ENCODE data around the gene OR6T1.
A peak's percentile ranks its signal among the peaks of the same experiment; 100 is the strongest.

The OR6T1 gene

GRCh38 chr11:123905826-123906225 is 37.8 kb downstream of the OR6T1 start:
- H3K4ac ChIP-seq (ENCODE audit: low read depth, low read length), result no peak overlapping the region
- no peak overlapping the region for H3K4me3 ChIP-seq (ENCODE audit: low read length)
- H2BK120ac ChIP-seq (ENCODE audit: low read depth, low read length), result no peak overlapping the region
- no peaks in the 10 kb centered on the region for H3K36me3 ChIP-seq (ENCODE audit: control insufficient read depth, insufficient read depth, low read length)
- H3K9ac ChIP-seq (ENCODE audit: low read length), result no peak overlapping the region
- H3K18ac ChIP-seq (ENCODE audit: low read length), result no peak overlapping the region
- no peak overlapping the region for H2BK5ac ChIP-seq (ENCODE audit: low read length)
- no CpG with 5 or more reads among the region's 3 CpGs for WGBS (ENCODE audit: extremely low coverage, insufficient coverage, low lambda C conversion rate)
- H2BK15ac ChIP-seq (replicated peaks; ENCODE audit: low read depth), result no peak overlapping the region
- no peaks in the 10 kb centered on the region for H3K79me2 ChIP-seq (ENCODE audit: control insufficient read depth, insufficient read depth, low read length)
- H3K27ac ChIP-seq (ENCODE audit: low read depth, low read length), result no peak overlapping the region
- H3K56ac ChIP-seq (ENCODE audit: low read length), result no peak overlapping the region
- H3K4me2 ChIP-seq (ENCODE audit: low read length), result no peak overlapping the region
- no peak overlapping the region for H3K23ac ChIP-seq (ENCODE audit: low read length)
- no peaks in the 10 kb centered on the region for H3K27me3 ChIP-seq (ENCODE audit: insufficient read depth, low read length, poor library complexity)
- H3K79me1 ChIP-seq (ENCODE audit: low read length), result no peaks in the 10 kb centered on the region
- no peak for DNase-seq
- no peak overlapping the region for H4K8ac ChIP-seq (ENCODE audit: low read depth, low read length)
- no peak overlapping the region for H4K5ac ChIP-seq (ENCODE audit: low read length)
- no peak overlapping the region for H2AK5ac ChIP-seq (ENCODE audit: low read length)
- peaks cover 2% of the 10 kb centered on the region for H3K4me1 ChIP-seq (ENCODE audit: control insufficient read depth, low read depth, low read length)

GRCh38 chr11:123904932-123905331 is 38.7 kb downstream of the OR6T1 start:
- Histone ChIP-seq H3K27me3 (ENCODE audit: insufficient read depth, low read length, poor library complexity) (no peaks in the 10 kb centered on the region), H3K79me2 (ENCODE audit: control insufficient read depth, insufficient read depth, low read length) (no peaks in the 10 kb centered on the region), H3K27ac (ENCODE audit: low read depth, low read length) (no peak overlapping the region), H3K4me1 (ENCODE audit: control insufficient read depth, low read depth, low read length) (peaks cover 2% of the 10 kb centered on the region), H4K8ac (ENCODE audit: low read depth, low read length) (no peak overlapping the region), H2AK5ac (ENCODE audit: low read length) (no peak overlapping the region), H3K4me2 (ENCODE audit: low read length) (no peak overlapping the region), H3K56ac (ENCODE audit: low read length) (no peak overlapping the region), H3K9ac (ENCODE audit: low read length) (no peak overlapping the region), H2BK120ac (ENCODE audit: low read depth, low read length) (no peak overlapping the region), H3K18ac (ENCODE audit: low read length) (no peak overlapping the region), H2BK15ac (replicated peaks; ENCODE audit: low read depth) (no peak overlapping the region), H4K5ac (ENCODE audit: low read length) (no peak overlapping the region), H3K79me1 (ENCODE audit: low read length) (no peaks in the 10 kb centered on the region), H3K4ac (ENCODE audit: low read depth, low read length) (no peak overlapping the region), H3K23ac (ENCODE audit: low read length) (no peak overlapping the region), H3K36me3 (ENCODE audit: control insufficient read depth, insufficient read depth, low read length) (no peaks in the 10 kb centered on the region), H3K4me3 (ENCODE audit: low read length) (no peak overlapping the region), H2BK5ac (ENCODE audit: low read length) (no peak overlapping the region)
- no peak for DNase-seq
- WGBS (ENCODE audit: extremely low coverage, insufficient coverage, low lambda C conversion rate), result no CpG with 5 or more reads among the region's 3 CpGs

- Histone ChIP-seq H3K79me2 (ENCODE audit: control insufficient read depth, insufficient read depth, low read length) (no peaks in the 10 kb centered on the region), H3K56ac (ENCODE audit: low read length) (no peak overlapping the region), H3K18ac (ENCODE audit: low read length) (no peak overlapping the region), H4K5ac (ENCODE audit: low read length) (no peak overlapping the region), H3K27me3 (ENCODE audit: insufficient read depth, low read length, poor library complexity) (no peaks in the 10 kb centered on the region), H2AK5ac (ENCODE audit: low read length) (no peak overlapping the region), H3K4ac (ENCODE audit: low read depth, low read length) (no peak overlapping the region), H3K36me3 (ENCODE audit: control insufficient read depth, insufficient read depth, low read length) (no peaks in the 10 kb centered on the region), H3K4me1 (ENCODE audit: control insufficient read depth, low read depth, low read length) (peaks cover 2% of the 10 kb centered on the region), H4K8ac (ENCODE audit: low read depth, low read length) (no peak overlapping the region), H3K27ac (ENCODE audit: low read depth, low read length) (no peak overlapping the region), H3K23ac (ENCODE audit: low read length) (no peak overlapping the region), H3K79me1 (ENCODE audit: low read length) (no peaks in the 10 kb centered on the region), H3K4me3 (ENCODE audit: low read length) (no peak overlapping the region), H3K4me2 (ENCODE audit: low read length) (no peak overlapping the region), H2BK120ac (ENCODE audit: low read depth, low read length) (no peak overlapping the region), H2BK5ac (ENCODE audit: low read length) (no peak overlapping the region), H3K9ac (ENCODE audit: low read length) (no peak overlapping the region), H2BK15ac (replicated peaks; ENCODE audit: low read depth) (peak overlapping the region; percentile 6)
- no CpG with 5 or more reads among the region's 2 CpGs for WGBS (ENCODE audit: extremely low coverage, insufficient coverage, low lambda C conversion rate)
- DNase-seq, result no peak
Measured at GRCh38 chr11:123903932-123904331, 39.7 kb downstream of the OR6T1 start.

GRCh38 chr11:123901867-123902266 is 41.8 kb downstream of the OR6T1 start, which contains the start of gene OR8D4:
TSS of gene OR8D4 (plus strand) at chr11:123902167. CDS start at chr11:123906432, 4,265 bp downstream.
- Histone ChIP-seq H3K4me2 (ENCODE audit: low read length) (no peak within 1 kb of the TSS), H3K4me1 (ENCODE audit: control insufficient read depth, low read depth, low read length) (peaks cover 2% of the 10 kb centered on the region), H3K4ac (ENCODE audit: low read depth, low read length) (no peak within 1 kb of the TSS), H3K79me1 (ENCODE audit: low read length) (no peaks in the 10 kb centered on the region), H3K79me2 (ENCODE audit: control insufficient read depth, insufficient read depth, low read length) (no peaks in the 10 kb centered on the region), H3K9ac (ENCODE audit: low read length) (no peak within 1 kb of the TSS), H3K56ac (ENCODE audit: low read length) (no peak within 1 kb of the TSS), H3K18ac (ENCODE audit: low read length) (no peak within 1 kb of the TSS), H2BK120ac (ENCODE audit: low read depth, low read length) (no peak within 1 kb of the TSS), H3K4me3 (ENCODE audit: low read length) (no peak within 1 kb of the TSS), H2AK5ac (ENCODE audit: low read length) (no peak within 1 kb of the TSS), H3K23ac (ENCODE audit: low read length) (no peak within 1 kb of the TSS), H3K27me3 (ENCODE audit: insufficient read depth, low read length, poor library complexity) (no peaks in the 10 kb centered on the region), H2BK5ac (ENCODE audit: low read length) (no peak within 1 kb of the TSS), H3K36me3 (ENCODE audit: control insufficient read depth, insufficient read depth, low read length) (no peaks in the 10 kb centered on the region), H3K27ac (ENCODE audit: low read depth, low read length) (no peak within 1 kb of the TSS), H4K5ac (ENCODE audit: low read length) (no peak within 1 kb of the TSS), H2BK15ac (replicated peaks; ENCODE audit: low read depth) (no peak within 1 kb of the TSS), H4K8ac (ENCODE audit: low read depth, low read length) (no peak within 1 kb of the TSS)
- no CpG with 5 or more reads among the region's 1 CpG for WGBS (ENCODE audit: extremely low coverage, insufficient coverage, low lambda C conversion rate)
- DNase-seq, result no peak

- H2BK120ac ChIP-seq (ENCODE audit: low read depth, low read length), result no peak overlapping the region
- DNase-seq, result no peak
- no peak overlapping the region for H3K18ac ChIP-seq (ENCODE audit: low read length)
- no peak overlapping the region for H3K4me3 ChIP-seq (ENCODE audit: low read length)
- no peak overlapping the region for H3K4ac ChIP-seq (ENCODE audit: low read depth, low read length)
- H2BK5ac ChIP-seq (ENCODE audit: low read length), result no peak overlapping the region
- H3K36me3 ChIP-seq (ENCODE audit: control insufficient read depth, insufficient read depth, low read length), result no peaks in the 10 kb centered on the region
- no peak overlapping the region for H2AK5ac ChIP-seq (ENCODE audit: low read length)
- H3K9ac ChIP-seq (ENCODE audit: low read length), result no peak overlapping the region
- no peaks in the 10 kb centered on the region for H3K79me1 ChIP-seq (ENCODE audit: low read length)
- no peak overlapping the region for H4K8ac ChIP-seq (ENCODE audit: low read depth, low read length)
- no peak overlapping the region for H3K4me2 ChIP-seq (ENCODE audit: low read length)
- peaks cover 2% of the 10 kb centered on the region for H3K4me1 ChIP-seq (ENCODE audit: control insufficient read depth, low read depth, low read length)
- no peak overlapping the region for H3K27ac ChIP-seq (ENCODE audit: low read depth, low read length)
- H3K27me3 ChIP-seq (ENCODE audit: insufficient read depth, low read length, poor library complexity), result no peaks in the 10 kb centered on the region
- no peak overlapping the region for H4K5ac ChIP-seq (ENCODE audit: low read length)
- H3K79me2 ChIP-seq (ENCODE audit: control insufficient read depth, insufficient read depth, low read length), result no peaks in the 10 kb centered on the region
- H3K56ac ChIP-seq (ENCODE audit: low read length), result no peak overlapping the region
- H2BK15ac ChIP-seq (replicated peaks; ENCODE audit: low read depth), result no peak overlapping the region
- peak overlapping the region; percentile 29 for H3K23ac ChIP-seq (ENCODE audit: low read length)
- no CpG with 5 or more reads among the region's 3 CpGs for WGBS (ENCODE audit: extremely low coverage, insufficient coverage, low lambda C conversion rate)
Measured at GRCh38 chr11:123899792-123900191, 43.8 kb downstream of the OR6T1 start.
